Colonic mucosa (tissue), 4 donors: ENCODE results near the gene IMPA2. TPM values are rescaled to one million over a fixed set of nuclear protein-coding genes. Genes with fewer than 3 reads are reported as not detected.

Experiments
- DNase-seq: peaks from one replicate; pipeline ENCODE4 v3.0.0-alpha.2; 2020
- H3K27ac ChIP-seq: fragments of 200-600 bp; one replicate; pipeline ENCODE4 v1.8.0; 2021
- H3K27me3 ChIP-seq: fragments of 200-600 bp; one replicate; pipeline ENCODE4 v1.8.0; 2021
- H3K36me3 ChIP-seq: fragments of 200-600 bp; one replicate; pipeline ENCODE4 v1.8.0; 2021
- H3K4me1 ChIP-seq: fragments of 200-600 bp; one replicate; pipeline ENCODE4 v1.8.0; 2021; ENCODE audit warnings: mild to moderate bottlenecking
- H3K4me3 ChIP-seq: fragments of 200-600 bp; one replicate; pipeline ENCODE4 v1.8.0; 2021
- H3K9ac ChIP-seq, 2 donors: one replicate each; pipeline ENCODE4 v1.7.0; 2013; ENCODE audit warnings: control low read depth in 2 of 2, low read depth in 2 of 2, low read length in 2 of 2
- H3K9me3 ChIP-seq: fragments of 200-600 bp; one replicate; pipeline ENCODE4 v1.8.0; 2021
- CTCF ChIP-seq: fragments of 200-600 bp; IDR thresholded peaks from one replicate; pipeline ENCODE4 v1.8.0; 2022; ENCODE audit warnings: antibody characterized with exemption, mild to moderate bottlenecking
- intact Hi-C: fragments of 100-400 bp; cut with DNase I; formaldehyde crosslinking; loops from one replicate; pipeline ENCODE4 v1.14.1; 2022
- total RNA-seq, 2 donors: library from RNA; stranded (reverse); fragmentation: NEBNext Ultra II Directional in 1 of 2; extraction: Animal tissue kit (Norgen Biotek cat#: 25700) in 1 of 2; gene quantifications; one replicate each; pipeline ENCODE4 v1.2.1, GENCODE V29; 2021
- donor health status: healthy.
- donor health status: DM: no; HTN: no; CAD: no.
- donor health status: DM: no; HTN: no; CAD: no.

IMPA2 gene
- total RNA-seq, 2 donors from 2014 or later = 150 to 201 TPM

- H3K9me3 ChIP-seq = no peaks in the 10 kb centered on the region
- no peak overlapping the region for H3K27ac ChIP-seq
- H3K9ac ChIP-seq = no peak overlapping the region
- H3K36me3 ChIP-seq = no peaks in the 10 kb centered on the region
- no peak for TF ChIP-seq CTCF
- intact Hi-C loops = no loop called here
- DNase-seq = no peak
- no peaks in the 10 kb centered on the region for H3K4me1 ChIP-seq
- H3K4me3 ChIP-seq = no peak overlapping the region
- no peaks in the 10 kb centered on the region for H3K27me3 ChIP-seq
Measured at GRCh38 chr18:12079491-12080237, 98.4 kb downstream of the IMPA2 start.

Other genes starting within 250 kb of the IMPA2 start
- gene CHMP1B, start 130.1 kb upstream of the IMPA2 start, total RNA-seq = 10 to 100 TPM; 42.3 to 80.1 TPM
- 10 to 100 TPM; 36.8 to 47.9 TPM for gene MPPE1, start 73.2 kb upstream of the IMPA2 start, total RNA-seq
- gene ANKRD62, start 112.3 kb downstream of the IMPA2 start, total RNA-seq = under 1 TPM; 0.19 to 0.40 TPM